ENCODE data around the gene TYMS. TPM values are rescaled to one million over a fixed set of nuclear protein-coding genes. Genes with fewer than 3 reads are reported as not detected.

TYMS gene
- total RNA-seq, 4 donors from 2014 or later, result 0.50 to 6.4 (median 0.65) TPM; not detected in 1

DNA sequence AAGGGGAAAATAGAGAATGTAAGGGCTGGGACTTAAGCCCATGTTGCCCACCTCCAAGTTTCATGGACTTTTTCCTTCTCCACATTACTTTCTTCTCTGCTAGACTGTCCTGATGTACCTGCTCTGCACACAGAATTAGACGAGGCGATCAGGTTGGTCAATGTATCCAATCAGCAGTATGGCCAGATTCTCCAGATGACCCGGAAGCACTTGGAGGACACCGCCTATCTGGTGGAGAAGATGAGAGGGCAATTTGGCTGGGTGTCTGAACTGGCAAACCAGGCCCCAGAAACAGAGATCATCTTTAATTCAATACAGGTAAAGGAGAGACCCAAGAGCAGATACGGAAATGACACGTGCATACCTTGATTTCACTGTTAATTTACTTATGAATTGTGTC, 16.2 kb upstream of the TYMS start:
- DNase-seq (ENCODE audit: low spot score) (no peak), ATAC-seq (ENCODE audit: low FRiP score) (no peak)
- TF ChIP-seq, protein P1, sequence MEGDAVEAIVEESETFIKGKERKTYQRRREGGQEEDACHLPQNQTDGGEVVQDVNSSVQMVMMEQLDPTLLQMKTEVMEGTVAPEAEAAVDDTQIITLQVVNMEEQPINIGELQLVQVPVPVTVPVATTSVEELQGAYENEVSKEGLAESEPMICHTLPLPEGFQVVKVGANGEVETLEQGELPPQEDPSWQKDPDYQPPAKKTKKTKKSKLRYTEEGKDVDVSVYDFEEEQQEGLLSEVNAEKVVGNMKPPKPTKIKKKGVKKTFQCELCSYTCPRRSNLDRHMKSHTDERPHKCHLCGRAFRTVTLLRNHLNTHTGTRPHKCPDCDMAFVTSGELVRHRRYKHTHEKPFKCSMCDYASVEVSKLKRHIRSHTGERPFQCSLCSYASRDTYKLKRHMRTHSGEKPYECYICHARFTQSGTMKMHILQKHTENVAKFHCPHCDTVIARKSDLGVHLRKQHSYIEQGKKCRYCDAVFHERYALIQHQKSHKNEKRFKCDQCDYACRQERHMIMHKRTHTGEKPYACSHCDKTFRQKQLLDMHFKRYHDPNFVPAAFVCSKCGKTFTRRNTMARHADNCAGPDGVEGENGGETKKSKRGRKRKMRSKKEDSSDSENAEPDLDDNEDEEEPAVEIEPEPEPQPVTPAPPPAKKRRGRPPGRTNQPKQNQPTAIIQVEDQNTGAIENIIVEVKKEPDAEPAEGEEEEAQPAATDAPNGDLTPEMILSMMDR (IDR thresholded peaks at IDR 0.05), result no peak

DNA sequence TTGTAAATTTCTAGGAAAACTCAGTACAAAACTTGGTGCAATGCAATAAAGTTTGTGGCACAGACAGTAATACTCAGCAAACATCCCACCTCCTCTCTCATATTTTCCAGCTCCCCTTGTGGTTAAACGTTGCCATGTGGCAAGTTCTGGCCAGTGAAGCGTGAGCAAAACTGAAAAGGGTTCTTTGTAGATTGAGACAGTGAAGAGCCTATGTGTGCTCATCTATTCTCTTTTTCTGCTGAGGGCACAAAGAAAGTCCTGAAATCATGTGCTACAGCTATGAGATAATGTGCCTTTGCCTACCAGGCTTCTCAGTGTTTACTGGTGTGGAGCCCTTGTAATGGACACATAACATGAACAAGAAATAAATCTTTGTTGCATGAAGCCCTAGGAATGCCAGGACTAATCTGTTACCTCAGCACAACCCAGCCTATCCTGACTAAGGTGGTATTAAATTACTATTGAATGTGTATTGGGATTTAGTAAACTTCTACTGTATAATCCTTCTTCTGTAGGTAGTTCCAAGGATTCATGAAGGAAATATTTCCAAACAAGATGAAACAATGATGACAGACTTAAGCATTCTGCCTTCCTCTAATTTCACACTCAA, 13.0 kb upstream of the TYMS start:
- ATAC-seq (ENCODE audit: low FRiP score) (no peak), DNase-seq (ENCODE audit: low spot score) (no peak)
- TF ChIP-seq, protein P1 (IDR thresholded peaks at IDR 0.05), result no peak

DNA sequence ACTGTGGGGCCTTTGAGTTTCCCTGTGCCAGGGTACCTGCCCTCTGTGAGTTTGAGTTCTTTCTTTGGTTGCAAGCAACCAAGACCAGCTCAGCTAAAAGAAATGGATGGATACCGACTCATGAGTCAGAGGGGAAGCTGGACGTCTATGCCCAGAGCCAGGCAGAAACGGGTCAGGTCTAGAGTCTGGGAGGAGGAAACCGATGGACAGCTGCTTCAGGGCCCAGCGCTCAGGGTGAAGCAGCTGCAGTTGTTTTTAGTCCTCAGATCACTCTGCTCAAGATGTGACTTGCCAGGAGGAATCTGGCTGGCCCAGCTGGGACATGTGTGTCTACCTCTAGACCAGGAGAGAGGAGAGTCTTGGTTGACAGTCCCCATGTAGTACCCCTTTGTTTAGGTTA, 10.1 kb upstream of the TYMS start:
- TF ChIP-seq, protein P1 (IDR thresholded peaks at IDR 0.05), result no peak
- no peak for ATAC-seq (ENCODE audit: low FRiP score)
- no peak for DNase-seq (ENCODE audit: low spot score)

DNA sequence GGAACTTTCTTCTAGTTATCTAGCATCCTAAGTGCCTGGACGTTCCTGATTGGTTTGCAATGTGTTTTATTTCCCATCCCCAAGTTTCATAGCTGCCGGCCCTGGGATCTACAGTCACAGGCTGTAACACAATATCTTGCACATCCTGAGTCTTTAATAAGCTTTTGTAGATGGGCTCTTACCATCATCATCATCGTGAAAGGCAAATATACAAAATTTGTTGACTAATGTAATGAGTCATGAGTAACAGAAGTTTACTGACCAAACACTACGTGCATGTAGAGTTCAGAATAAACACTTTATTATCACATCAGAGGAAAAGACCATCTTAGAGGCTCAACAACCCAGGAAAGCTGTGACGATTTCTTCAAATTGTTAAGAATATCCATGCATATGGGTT, 8.1 kb upstream of the TYMS start:
- no peak for DNase-seq (ENCODE audit: low spot score)
- ATAC-seq (ENCODE audit: low FRiP score), result no peak
- TF ChIP-seq, protein P1 (IDR thresholded peaks at IDR 0.05), result no peak

DNA sequence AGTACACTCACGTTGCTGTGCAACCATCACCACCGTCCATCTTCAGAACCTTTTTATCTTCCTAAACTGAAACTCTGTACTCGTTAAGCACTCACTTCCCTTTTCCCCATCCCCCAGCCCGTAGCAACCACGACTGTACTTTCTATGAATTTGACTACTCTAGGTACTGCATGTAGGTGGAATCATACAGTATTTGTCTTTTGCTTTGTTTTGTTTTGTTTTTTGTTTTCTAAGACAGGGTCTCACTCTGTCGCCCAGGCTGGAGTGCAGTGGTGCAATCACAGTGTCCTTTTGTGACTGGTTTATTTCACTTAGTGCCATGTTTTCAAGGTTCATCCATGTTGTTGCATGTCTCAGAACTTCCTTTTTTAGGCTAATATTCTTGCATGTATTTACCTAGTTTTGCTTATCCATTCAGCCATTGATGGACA, 7.0 kb upstream of the TYMS start:
- no peak for ATAC-seq (ENCODE audit: low FRiP score)
- TF ChIP-seq, protein P1 (IDR thresholded peaks at IDR 0.05), result no peak

DNA sequence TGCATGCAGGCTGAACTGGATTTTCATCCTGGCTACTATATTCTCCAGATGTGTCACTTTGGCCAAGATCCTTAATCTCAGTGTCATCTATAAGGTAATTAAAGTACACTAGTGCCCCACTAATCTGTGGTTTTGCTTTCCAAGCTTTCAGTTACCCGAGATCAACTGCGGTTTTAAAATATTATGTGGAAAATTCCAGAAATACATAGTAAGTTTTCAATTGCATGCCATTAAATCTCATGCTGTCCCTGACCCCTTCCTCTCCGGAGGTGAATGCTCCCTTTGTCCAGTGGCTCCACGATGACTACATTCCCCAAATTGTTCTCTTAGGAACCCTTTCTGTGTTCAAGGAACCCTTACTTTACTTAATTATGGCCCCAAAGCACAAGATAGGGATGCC, 5.3 kb upstream of the TYMS start:
- DNase-seq (ENCODE audit: low spot score) (no peak), ATAC-seq (ENCODE audit: low FRiP score) (no peak)
- TF ChIP-seq, protein P1 (IDR thresholded peaks at IDR 0.05), result no peak

More for the DNA sequence above, 7.0 kb upstream of the TYMS start:
- DNase-seq (ENCODE audit: low spot score), result no peak

DNA sequence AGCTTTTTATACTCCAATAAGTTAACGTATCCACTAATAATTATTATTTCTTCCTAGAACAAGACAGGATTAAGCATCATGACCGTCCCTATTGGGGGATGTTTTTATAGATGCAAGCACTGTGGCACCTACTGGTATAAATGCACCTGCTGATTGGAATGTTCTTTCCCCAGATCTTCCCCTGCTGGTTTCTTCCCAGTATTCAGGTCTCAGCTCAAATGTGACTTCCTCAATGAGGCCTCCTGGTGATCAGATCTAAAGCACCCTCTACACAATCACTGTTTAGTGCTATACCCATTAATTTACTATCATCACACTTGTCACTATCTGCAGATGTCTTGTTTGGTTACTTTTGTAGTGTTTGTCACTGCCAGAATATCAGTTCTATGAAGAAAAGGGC, 3.9 kb upstream of the TYMS start:
- no peak for DNase-seq (ENCODE audit: low spot score)
- TF ChIP-seq, protein P1 (IDR thresholded peaks at IDR 0.05), result no peak

More for the DNA sequence above, 3.9 kb upstream of the TYMS start:
- no peak for ATAC-seq (ENCODE audit: low FRiP score)

Data from omental fat pad (tissue), 4 donors.